Measurements from ENCODE around the gene CNMD. TPM values are rescaled to one million over a fixed set of nuclear protein-coding genes. Genes with fewer than 3 reads are reported as not detected.

The CNMD gene
- total RNA-seq, 1 experiment from 2014 or later = 2.6 TPM

DNA sequence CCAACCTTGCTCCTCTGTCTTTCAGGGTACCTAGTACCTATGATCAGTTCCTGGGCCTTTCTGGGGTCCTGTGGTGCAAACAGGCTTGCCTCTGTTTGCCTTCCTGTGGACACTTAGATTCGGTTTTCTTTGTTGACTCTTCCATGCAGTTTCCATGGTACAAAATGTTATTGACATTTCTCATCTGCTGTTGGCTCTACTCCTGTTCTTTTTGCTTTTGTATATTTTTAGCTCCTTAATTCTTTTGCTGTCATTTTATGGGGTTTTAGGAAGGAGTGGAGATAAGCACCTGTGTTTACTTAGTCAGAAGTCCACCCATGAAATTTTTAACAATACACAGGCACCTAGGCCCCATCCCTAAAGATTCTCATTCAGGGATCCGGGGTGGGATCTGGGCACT lies 20.5 kb upstream of the CNMD start:
- TF ChIP-seq, protein P1, sequence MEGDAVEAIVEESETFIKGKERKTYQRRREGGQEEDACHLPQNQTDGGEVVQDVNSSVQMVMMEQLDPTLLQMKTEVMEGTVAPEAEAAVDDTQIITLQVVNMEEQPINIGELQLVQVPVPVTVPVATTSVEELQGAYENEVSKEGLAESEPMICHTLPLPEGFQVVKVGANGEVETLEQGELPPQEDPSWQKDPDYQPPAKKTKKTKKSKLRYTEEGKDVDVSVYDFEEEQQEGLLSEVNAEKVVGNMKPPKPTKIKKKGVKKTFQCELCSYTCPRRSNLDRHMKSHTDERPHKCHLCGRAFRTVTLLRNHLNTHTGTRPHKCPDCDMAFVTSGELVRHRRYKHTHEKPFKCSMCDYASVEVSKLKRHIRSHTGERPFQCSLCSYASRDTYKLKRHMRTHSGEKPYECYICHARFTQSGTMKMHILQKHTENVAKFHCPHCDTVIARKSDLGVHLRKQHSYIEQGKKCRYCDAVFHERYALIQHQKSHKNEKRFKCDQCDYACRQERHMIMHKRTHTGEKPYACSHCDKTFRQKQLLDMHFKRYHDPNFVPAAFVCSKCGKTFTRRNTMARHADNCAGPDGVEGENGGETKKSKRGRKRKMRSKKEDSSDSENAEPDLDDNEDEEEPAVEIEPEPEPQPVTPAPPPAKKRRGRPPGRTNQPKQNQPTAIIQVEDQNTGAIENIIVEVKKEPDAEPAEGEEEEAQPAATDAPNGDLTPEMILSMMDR (conservative IDR thresholded peaks at IDR 0.05; ENCODE audit: low read depth, low read length) = no peak
- TF ChIP-seq EZH2 (IDR thresholded peaks at IDR 0.05; ENCODE audit: borderline replicate concordance, low read depth, low read length, poor library complexity, severe bottlenecking) = no peak
- H3K4me3 ChIP-seq (ENCODE audit: low read depth, low read length, poor library complexity, severe bottlenecking) = no peak overlapping the region
- H3K4me1 ChIP-seq (ENCODE audit: insufficient read depth, low read length, poor library complexity, severe bottlenecking) = no peaks in the 10 kb centered on the region
- no TSS peak for BruUV-seq (replicated peaks)
- no peaks in the 10 kb centered on the region for H3K9me3 ChIP-seq (ENCODE audit: low read depth, low read length, poor library complexity, severe bottlenecking)
- ChIA-PET CTCF (no interaction called here), POLR2A (ENCODE audit: low non-redundant PET) (no interaction called here)
- no peak for DNase-seq (ENCODE audit: low spot score)
- H3K27me3 ChIP-seq (replicated peaks; ENCODE audit: insufficient read depth, low read depth, low read length, poor library complexity) = no peaks in the 10 kb centered on the region
- H3K36me3 ChIP-seq (ENCODE audit: insufficient read depth, low read length, poor library complexity, severe bottlenecking) = no peaks in the 10 kb centered on the region
- intact Hi-C loops (cut with micrococcal nuclease; ENCODE audit: unreplicated experiment) = no loop called here
- no peak overlapping the region for H3K27ac ChIP-seq (ENCODE audit: low read depth, low read length, poor library complexity, severe bottlenecking)

DNA sequence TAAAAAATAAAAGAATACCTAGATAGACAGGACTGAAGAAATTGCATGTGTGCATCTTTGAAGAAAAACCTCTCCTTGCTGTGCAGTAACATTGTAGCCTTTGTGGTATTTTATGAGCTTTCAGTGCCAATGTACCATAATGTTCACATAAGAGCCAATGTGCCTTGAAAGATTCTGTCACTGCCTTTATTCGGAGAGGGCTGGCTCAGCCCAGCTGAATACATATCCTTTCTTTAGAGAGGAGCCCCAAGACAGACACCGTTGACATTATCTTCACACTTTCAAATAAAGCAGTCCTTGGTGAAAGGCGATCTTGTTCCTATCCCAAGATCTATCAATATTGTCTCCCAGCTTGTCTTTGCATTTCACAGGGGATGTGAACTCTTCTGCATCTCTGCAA lies 18.5 kb upstream of the CNMD start:
- no peak overlapping the region for H3K4me3 ChIP-seq (ENCODE audit: low read depth, low read length, poor library complexity, severe bottlenecking)
- H3K9me3 ChIP-seq (ENCODE audit: low read depth, low read length, poor library complexity, severe bottlenecking) = no peaks in the 10 kb centered on the region
- H3K27ac ChIP-seq (ENCODE audit: low read depth, low read length, poor library complexity, severe bottlenecking) = no peak overlapping the region
- no peaks in the 10 kb centered on the region for H3K4me1 ChIP-seq (ENCODE audit: insufficient read depth, low read length, poor library complexity, severe bottlenecking)
- ChIA-PET CTCF (no interaction called here), POLR2A (ENCODE audit: low non-redundant PET) (no interaction called here)
- DNase-seq (ENCODE audit: low spot score) = no peak
- BruUV-seq (replicated peaks) = no TSS peak
- H3K36me3 ChIP-seq (ENCODE audit: insufficient read depth, low read length, poor library complexity, severe bottlenecking) = no peaks in the 10 kb centered on the region
- intact Hi-C loops (cut with micrococcal nuclease; ENCODE audit: unreplicated experiment) = no loop called here
- TF ChIP-seq, protein P1 (conservative IDR thresholded peaks at IDR 0.05; ENCODE audit: low read depth, low read length) = no peak
- TF ChIP-seq EZH2 (IDR thresholded peaks at IDR 0.05; ENCODE audit: borderline replicate concordance, low read depth, low read length, poor library complexity, severe bottlenecking) = no peak
- no peaks in the 10 kb centered on the region for H3K27me3 ChIP-seq (replicated peaks; ENCODE audit: insufficient read depth, low read depth, low read length, poor library complexity)

DNA sequence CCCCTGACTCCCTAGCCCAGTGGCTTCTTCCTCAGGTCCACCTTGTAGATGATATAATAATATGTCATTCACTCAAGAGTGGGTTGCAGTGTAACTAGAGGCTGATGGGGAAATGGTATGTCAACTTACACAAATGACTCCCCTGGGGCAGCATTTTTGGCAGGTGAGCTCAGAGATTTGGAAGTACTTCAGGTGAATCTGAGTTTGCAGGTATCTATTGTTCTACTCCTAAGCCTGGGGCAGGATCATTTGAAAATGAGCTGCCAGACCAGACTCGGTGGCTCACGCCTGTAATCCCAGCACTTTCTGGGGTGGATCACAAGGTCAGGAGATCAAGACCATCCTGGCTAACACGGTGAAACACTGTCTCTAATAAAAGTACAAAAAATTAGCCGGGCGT lies 11.6 kb upstream of the CNMD start:
- Histone ChIP-seq H3K4me1 (ENCODE audit: insufficient read depth, low read length, poor library complexity, severe bottlenecking) (no peaks in the 10 kb centered on the region), H3K27ac (ENCODE audit: low read depth, low read length, poor library complexity, severe bottlenecking) (no peak overlapping the region), H3K9me3 (ENCODE audit: low read depth, low read length, poor library complexity, severe bottlenecking) (no peaks in the 10 kb centered on the region), H3K4me3 (ENCODE audit: low read depth, low read length, poor library complexity, severe bottlenecking) (no peak overlapping the region), H3K27me3 (replicated peaks; ENCODE audit: insufficient read depth, low read depth, low read length, poor library complexity) (no peaks in the 10 kb centered on the region), H3K36me3 (ENCODE audit: insufficient read depth, low read length, poor library complexity, severe bottlenecking) (no peaks in the 10 kb centered on the region)
- no TSS peak for BruUV-seq (replicated peaks)
- intact Hi-C loops (cut with micrococcal nuclease; ENCODE audit: unreplicated experiment) = no loop called here
- no peak for TF ChIP-seq EZH2 (IDR thresholded peaks at IDR 0.05; ENCODE audit: borderline replicate concordance, low read depth, low read length, poor library complexity, severe bottlenecking)
- TF ChIP-seq, protein P1 (conservative IDR thresholded peaks at IDR 0.05; ENCODE audit: low read depth, low read length) = no peak
- CTCF ChIA-PET = no interaction called here
- DNase-seq (ENCODE audit: low spot score) = no peak
- POLR2A ChIA-PET (ENCODE audit: low non-redundant PET) = no interaction called here
